OCI-LY1 (cell line): ENCODE data around the gene TATDN2.

Experiments used
- H2AFZ ChIP-seq: fragments of 200-600 bp; sonication (generic), shearing (Covaris generic); 2 replicates; pipeline ENCODE4 v1.6.0; 2014; ENCODE audit warnings: antibody characterized with exemption, mild to moderate bottlenecking, low read length
- H3F3A ChIP-seq: fragments of 200-600 bp; sonication (generic), shearing (Covaris generic); 2 replicates; pipeline ENCODE4 v1.6.0; 2014; ENCODE audit warnings: mild to moderate bottlenecking, antibody characterized with exemption, low read length, moderate library complexity; ENCODE audit not compliant: insufficient read depth
- H3K27ac ChIP-seq: fragments of 200-600 bp; sonication (generic); 2 replicates; pipeline ENCODE4 v1.5.1; 2014; ENCODE audit warnings: low read length, mixed run types, mild to moderate bottlenecking, low read depth; ENCODE audit not compliant: poor library complexity, severe bottlenecking
- H3K27me3 ChIP-seq: fragments of 200-600 bp; sonication (generic); 2 replicates; pipeline ENCODE4 v1.6.0; 2014; ENCODE audit warnings: antibody characterized with exemption, mild to moderate bottlenecking, low read length, moderate library complexity; ENCODE audit not compliant: insufficient read depth
- H3K36me3 ChIP-seq: fragments of 200-600 bp; sonication (generic); 2 replicates; pipeline ENCODE4 v1.6.1; 2014; ENCODE audit warnings: mild to moderate bottlenecking, antibody characterized with exemption, low read length, moderate library complexity, mixed read lengths; ENCODE audit not compliant: insufficient read depth
- H3K4me1 ChIP-seq: fragments of 200-600 bp; sonication (generic); 2 replicates; pipeline ENCODE4 v1.5.1; 2014; ENCODE audit warnings: mild to moderate bottlenecking, low read length, moderate library complexity; ENCODE audit not compliant: insufficient read depth, severe bottlenecking
- H3K4me2 ChIP-seq: fragments of 200-600 bp; sonication (generic), shearing (Covaris generic); 2 replicates; pipeline ENCODE4 v1.6.1; 2014; ENCODE audit warnings: low read length
- H3K4me3 ChIP-seq: fragments of 200-600 bp; sonication (generic); 2 replicates; pipeline ENCODE4 v1.5.1; 2014; ENCODE audit warnings: low read length, low read depth, mild to moderate bottlenecking, mixed read lengths; ENCODE audit not compliant: poor library complexity, severe bottlenecking
- H3K79me2 ChIP-seq: fragments of 200-600 bp; shearing (Covaris generic); 2 replicates; pipeline ENCODE4 v1.6.1; 2016; ENCODE audit warnings: mixed run types, low read length, mixed read lengths; ENCODE audit not compliant: insufficient read depth
- H3K9ac ChIP-seq: fragments of 200-600 bp; sonication (generic), shearing (Covaris generic); 2 replicates; pipeline ENCODE4 v1.6.1; 2014; ENCODE audit warnings: mild to moderate bottlenecking, low read length, mixed read lengths
- H3K9me2 ChIP-seq: fragments of 200-600 bp; sonication (generic), shearing (Covaris generic); 2 replicates; pipeline ENCODE4 v1.6.1; 2014; ENCODE audit warnings: low read depth, mild to moderate bottlenecking, low read length, mixed read lengths
- H3K9me3 ChIP-seq: fragments of 200-600 bp; shearing (Covaris generic); 2 replicates; pipeline ENCODE4 v1.6.1; 2014; ENCODE audit warnings: low read length, mixed read lengths
- H4K20me1 ChIP-seq: fragments of 200-600 bp; sonication (generic), shearing (Covaris generic); 2 replicates; pipeline ENCODE4 v1.6.0; 2016; ENCODE audit warnings: mild to moderate bottlenecking, low read length; ENCODE audit not compliant: insufficient read depth
- CTCF ChIP-seq: fragments of 200-600 bp; sonication (generic), shearing (Covaris generic); IDR thresholded peaks from 2 replicates; pipeline ENCODE4 v1.5.1; 2017; ENCODE audit warnings: mild to moderate bottlenecking, antibody characterized with exemption, low read length, moderate library complexity, mixed read lengths
- EZH2 ChIP-seq: fragments of 200-600 bp; sonication (generic), shearing (Covaris generic); IDR thresholded peaks from 2 replicates; pipeline ENCODE4 v1.8.0; 2017; ENCODE audit warnings: borderline replicate concordance, mixed run types, mild to moderate bottlenecking, antibody characterized with exemption, low read length, moderate library complexity, mixed read lengths

Gene TATDN2

GRCh38 chr3:10309736-10310135 is 61.5 kb downstream of the TATDN2 start:
- H3K27me3 ChIP-seq = no peaks in the 10 kb centered on the region
- no peaks in the 10 kb centered on the region for H3K79me2 ChIP-seq
- no peaks in the 10 kb centered on the region; the same call in 1 of the 2 replicates for H3F3A ChIP-seq
- H3K9me2 ChIP-seq = no peaks in the 10 kb centered on the region
- H3K9me3 ChIP-seq = no peaks in the 10 kb centered on the region
- no peak overlapping the region for H3K9ac ChIP-seq
- H3K4me2 ChIP-seq = no peak overlapping the region
- no peaks in the 10 kb centered on the region for H4K20me1 ChIP-seq
- H3K36me3 ChIP-seq = peaks cover 92% of the 10 kb centered on the region
- H3K4me3 ChIP-seq = no peak overlapping the region
- no peak overlapping the region for H2AFZ ChIP-seq
- no peak overlapping the region for H3K27ac ChIP-seq
- no peaks in the 10 kb centered on the region for H3K4me1 ChIP-seq
- no peak for TF ChIP-seq EZH2
- no peak for TF ChIP-seq CTCF

- no peaks in the 10 kb centered on the region for H3K27me3 ChIP-seq
- H3K9ac ChIP-seq = no peak overlapping the region
- no peak overlapping the region for H3K27ac ChIP-seq
- H3F3A ChIP-seq = no peaks in the 10 kb centered on the region; the same call in 1 of the 2 replicates
- H3K79me2 ChIP-seq = no peaks in the 10 kb centered on the region
- peaks cover 90% of the 10 kb centered on the region for H3K36me3 ChIP-seq
- H3K9me2 ChIP-seq = no peaks in the 10 kb centered on the region
- no peak overlapping the region for H3K4me3 ChIP-seq
- H3K4me2 ChIP-seq = no peak overlapping the region
- no peaks in the 10 kb centered on the region for H4K20me1 ChIP-seq
- TF ChIP-seq EZH2 = no peak
- TF ChIP-seq CTCF = no peak
- no peaks in the 10 kb centered on the region for H3K4me1 ChIP-seq
- H2AFZ ChIP-seq = no peak overlapping the region
- H3K9me3 ChIP-seq = no peaks in the 10 kb centered on the region
These were observed 62.3 kb downstream of the TATDN2 start for GRCh38 chr3:10310578-10310977.

- H3K36me3 ChIP-seq = peaks cover 93% of the 10 kb centered on the region
These were observed 63.5 kb downstream of the TATDN2 start for GRCh38 chr3:10311710-10312109.

More at GRCh38 chr3:10311710-10312109, 63.5 kb downstream of the TATDN2 start:
- no peak overlapping the region for H3K4me3 ChIP-seq
- H3F3A ChIP-seq = no peaks in the 10 kb centered on the region; the same call in 1 of the 2 replicates
- H3K27me3 ChIP-seq = no peaks in the 10 kb centered on the region
- no peaks in the 10 kb centered on the region for H4K20me1 ChIP-seq
- H3K27ac ChIP-seq = no peak overlapping the region
- H3K79me2 ChIP-seq = no peaks in the 10 kb centered on the region
- H3K9me2 ChIP-seq = no peaks in the 10 kb centered on the region
- H2AFZ ChIP-seq = no peak overlapping the region
- H3K9ac ChIP-seq = no peak overlapping the region
- no peak overlapping the region for H3K4me2 ChIP-seq
- H3K4me1 ChIP-seq = no peaks in the 10 kb centered on the region
- no peaks in the 10 kb centered on the region for H3K9me3 ChIP-seq
- TF ChIP-seq CTCF = no peak
- TF ChIP-seq EZH2 = no peak
